Testis (tissue), 2 donors: ENCODE results near the gene SOWAHC.

Source experiments
- POLR2A ChIP-seq: fragments of 450-650 bp; IDR thresholded peaks from one replicate; pipeline ENCODE4 v1.6.1; 2017; ENCODE audit warnings: antibody characterized with exemption, mild to moderate bottlenecking, moderate library complexity
- TF ChIP-seq, protein P1 (sequence below), 3 experiments: fragments of 450-650 bp in 2 of 3; fragments of 200-600 bp in 1 of 3; sonication (generic) in 1 of 3; IDR thresholded peaks; one replicate each; pipeline ENCODE4 v1.5.1; 2016 to 2019; ENCODE audit warnings: antibody characterized with exemption in 3 of 3, mild to moderate bottlenecking in 2 of 3, moderate library complexity in 1 of 3

DNA sequence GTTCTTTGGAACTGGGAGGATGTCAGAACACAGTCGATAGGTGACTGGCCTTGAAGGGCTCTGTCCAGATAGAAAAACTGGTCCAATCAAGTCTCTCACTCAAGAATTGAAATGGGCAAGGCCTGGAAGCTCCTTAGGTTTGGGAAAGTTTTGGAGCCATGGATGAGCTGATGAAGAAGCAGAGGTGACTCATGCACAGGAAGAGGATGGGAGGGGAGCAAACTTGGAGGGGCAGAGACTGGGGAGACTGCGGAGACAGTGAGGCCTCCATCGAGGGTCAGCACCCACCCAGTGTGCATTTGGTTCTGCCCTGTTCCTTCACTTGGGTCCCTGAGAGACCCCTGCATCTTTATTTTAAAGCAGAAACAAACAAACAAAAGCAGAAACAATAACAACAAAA lies 41.1 kb downstream of the SOWAHC start:
- TF ChIP-seq, protein P1, sequence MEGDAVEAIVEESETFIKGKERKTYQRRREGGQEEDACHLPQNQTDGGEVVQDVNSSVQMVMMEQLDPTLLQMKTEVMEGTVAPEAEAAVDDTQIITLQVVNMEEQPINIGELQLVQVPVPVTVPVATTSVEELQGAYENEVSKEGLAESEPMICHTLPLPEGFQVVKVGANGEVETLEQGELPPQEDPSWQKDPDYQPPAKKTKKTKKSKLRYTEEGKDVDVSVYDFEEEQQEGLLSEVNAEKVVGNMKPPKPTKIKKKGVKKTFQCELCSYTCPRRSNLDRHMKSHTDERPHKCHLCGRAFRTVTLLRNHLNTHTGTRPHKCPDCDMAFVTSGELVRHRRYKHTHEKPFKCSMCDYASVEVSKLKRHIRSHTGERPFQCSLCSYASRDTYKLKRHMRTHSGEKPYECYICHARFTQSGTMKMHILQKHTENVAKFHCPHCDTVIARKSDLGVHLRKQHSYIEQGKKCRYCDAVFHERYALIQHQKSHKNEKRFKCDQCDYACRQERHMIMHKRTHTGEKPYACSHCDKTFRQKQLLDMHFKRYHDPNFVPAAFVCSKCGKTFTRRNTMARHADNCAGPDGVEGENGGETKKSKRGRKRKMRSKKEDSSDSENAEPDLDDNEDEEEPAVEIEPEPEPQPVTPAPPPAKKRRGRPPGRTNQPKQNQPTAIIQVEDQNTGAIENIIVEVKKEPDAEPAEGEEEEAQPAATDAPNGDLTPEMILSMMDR (IDR thresholded peaks at IDR 0.05) = no peak
- TF ChIP-seq POLR2A = no peak
